ENCODE measurements around the gene VAV2. TPM values are rescaled to one million over a fixed set of nuclear protein-coding genes. Genes with fewer than 3 reads are reported as not detected.
A peak's percentile ranks its signal among the peaks of the same experiment; 100 is the strongest.

Gene VAV2, protein sequence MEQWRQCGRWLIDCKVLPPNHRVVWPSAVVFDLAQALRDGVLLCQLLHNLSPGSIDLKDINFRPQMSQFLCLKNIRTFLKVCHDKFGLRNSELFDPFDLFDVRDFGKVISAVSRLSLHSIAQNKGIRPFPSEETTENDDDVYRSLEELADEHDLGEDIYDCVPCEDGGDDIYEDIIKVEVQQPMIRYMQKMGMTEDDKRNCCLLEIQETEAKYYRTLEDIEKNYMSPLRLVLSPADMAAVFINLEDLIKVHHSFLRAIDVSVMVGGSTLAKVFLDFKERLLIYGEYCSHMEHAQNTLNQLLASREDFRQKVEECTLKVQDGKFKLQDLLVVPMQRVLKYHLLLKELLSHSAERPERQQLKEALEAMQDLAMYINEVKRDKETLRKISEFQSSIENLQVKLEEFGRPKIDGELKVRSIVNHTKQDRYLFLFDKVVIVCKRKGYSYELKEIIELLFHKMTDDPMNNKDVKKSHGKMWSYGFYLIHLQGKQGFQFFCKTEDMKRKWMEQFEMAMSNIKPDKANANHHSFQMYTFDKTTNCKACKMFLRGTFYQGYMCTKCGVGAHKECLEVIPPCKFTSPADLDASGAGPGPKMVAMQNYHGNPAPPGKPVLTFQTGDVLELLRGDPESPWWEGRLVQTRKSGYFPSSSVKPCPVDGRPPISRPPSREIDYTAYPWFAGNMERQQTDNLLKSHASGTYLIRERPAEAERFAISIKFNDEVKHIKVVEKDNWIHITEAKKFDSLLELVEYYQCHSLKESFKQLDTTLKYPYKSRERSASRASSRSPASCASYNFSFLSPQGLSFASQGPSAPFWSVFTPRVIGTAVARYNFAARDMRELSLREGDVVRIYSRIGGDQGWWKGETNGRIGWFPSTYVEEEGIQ
- 9.8 and 12.5 TPM in 2 replicates for total RNA-seq (2014; rRNA removed; shearing (Covaris generic))
- polyA plus RNA-seq (2015; cell fraction: cytosol; rRNA removed), result 14.3 and 15.1 TPM in 2 replicates
- 19.7 and 21.9 TPM in 2 replicates for polyA plus RNA-seq (2015; cell fraction: nucleus; rRNA removed)

DNA sequence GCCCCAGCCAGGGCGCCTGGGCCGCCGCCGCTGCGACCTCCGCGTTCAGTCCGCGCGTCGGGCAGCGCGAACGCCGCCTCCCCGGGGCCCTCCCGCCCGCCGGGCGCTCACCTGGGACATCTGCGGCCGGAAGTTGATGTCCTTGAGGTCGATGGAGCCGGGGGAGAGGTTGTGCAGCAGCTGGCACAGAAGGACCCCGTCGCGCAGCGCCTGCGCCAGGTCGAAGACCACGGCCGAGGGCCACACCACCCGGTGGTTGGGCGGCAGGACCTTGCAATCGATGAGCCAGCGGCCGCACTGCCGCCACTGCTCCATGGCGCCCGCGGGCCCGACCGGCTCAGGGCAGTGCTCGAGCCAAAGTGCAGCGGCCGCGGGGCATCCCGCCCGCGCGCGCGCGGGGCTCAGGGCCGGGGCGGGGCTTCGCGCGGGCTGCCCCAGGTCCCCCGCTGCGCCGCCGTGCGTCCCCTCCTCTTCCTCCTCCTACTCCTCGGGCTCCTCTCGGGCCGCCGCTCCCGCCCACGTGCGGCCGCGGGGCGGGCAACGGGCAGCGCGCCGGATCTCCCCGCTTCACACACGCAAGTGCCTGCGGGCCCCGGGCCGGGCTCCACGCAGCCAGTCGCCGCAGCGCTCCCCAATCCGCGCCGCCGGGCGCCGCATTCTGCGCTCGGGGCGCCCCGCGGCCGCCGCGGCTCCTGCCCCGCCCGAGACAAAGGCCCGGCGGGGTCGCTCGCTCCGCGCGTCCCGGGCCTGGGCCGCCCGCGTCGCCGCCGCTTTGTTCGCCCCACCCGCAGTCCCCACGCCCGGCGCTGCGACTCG lies at the start of gene VAV2:
Gene VAV2 (minus strand): TSS at position 361 of the 816 bp plus-strand sequence. CDS start 46 bp downstream, at position 315.
- peak; percentile 46 for DNase-seq (ENCODE audit: low read depth)

DNA sequence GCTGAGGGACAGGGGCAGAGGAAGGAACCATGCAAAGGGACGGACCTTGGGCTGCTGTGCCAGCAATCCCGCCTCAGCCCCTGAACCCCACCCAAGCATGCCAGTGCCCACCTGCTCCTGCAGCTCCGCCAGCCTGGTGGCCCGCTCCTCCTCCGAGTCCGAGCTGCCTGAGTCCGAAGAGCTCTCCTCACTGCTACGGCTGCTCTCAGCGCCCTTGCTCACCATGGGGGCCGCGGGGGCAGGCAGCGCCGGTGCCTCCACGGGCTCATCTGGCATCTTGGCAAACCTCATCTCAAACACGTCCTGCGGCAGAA lies 49.5 kb upstream of the VAV2 start:
- DNase-seq (ENCODE audit: low read depth), result no peak

DNA sequence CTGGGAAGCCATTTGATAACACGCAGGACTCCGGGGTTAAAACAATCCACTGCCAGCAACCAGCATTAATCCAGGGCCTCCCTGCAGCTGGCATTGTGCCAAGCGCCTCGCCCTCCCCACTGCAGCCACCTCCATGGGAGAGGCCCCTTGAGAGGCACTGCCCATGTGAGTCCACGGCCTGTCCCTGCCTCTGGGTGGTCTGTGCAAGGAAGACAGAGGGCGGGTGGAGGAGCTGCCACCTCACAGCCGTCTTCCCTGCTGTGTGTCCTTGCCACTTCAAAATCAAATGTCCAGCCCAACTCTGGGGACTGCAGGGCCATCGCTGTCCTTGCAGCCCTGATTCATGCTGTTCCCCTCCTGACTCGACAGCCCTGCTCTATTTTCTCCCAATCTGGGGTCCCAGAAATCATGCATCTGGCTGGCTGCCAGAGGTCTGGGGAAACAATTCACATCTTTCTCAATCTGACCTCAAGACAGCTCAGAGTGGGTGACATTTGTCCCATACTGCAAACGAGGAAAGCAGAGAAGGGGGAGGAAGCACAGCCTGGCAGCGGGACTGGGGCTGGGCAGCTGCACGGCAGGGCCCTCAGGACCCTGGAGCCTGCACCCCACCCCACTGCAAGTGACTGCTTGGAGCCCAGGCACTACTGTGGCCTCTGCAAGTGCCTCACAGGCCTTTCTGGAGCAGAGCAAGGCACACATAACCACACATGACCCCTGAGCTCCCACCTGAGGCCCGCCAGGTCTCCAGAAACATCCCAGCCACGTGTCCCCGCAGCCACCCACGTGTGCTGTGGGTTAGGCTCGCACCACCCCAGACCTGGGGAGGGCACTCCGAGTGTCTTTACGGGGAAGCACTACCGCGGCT lies 48.9 kb upstream of the VAV2 start:
- DNase-seq (ENCODE audit: low read depth), result no peak

DNA sequence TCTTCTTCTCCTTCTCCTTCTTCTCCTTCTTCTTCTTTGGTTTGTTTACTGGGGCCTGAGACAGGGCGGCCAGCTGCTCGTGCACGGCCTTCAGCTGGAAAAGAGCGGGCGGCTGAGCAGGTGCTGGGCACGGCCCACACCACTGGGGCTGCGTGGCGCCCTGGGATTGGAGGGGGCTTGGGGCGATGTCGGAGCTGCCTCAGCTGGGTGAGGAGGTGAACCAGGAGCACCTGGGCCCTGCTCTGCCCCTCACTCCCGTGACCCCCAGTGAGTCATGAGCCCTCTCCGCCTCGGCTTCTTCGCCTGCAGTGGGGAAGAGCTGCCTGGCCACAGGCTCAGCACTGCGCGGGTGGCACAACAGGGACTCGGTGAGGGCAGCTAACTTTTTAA lies 48.0 kb upstream of the VAV2 start:
- DNase-seq (ENCODE audit: low read depth), result no peak

DNA sequence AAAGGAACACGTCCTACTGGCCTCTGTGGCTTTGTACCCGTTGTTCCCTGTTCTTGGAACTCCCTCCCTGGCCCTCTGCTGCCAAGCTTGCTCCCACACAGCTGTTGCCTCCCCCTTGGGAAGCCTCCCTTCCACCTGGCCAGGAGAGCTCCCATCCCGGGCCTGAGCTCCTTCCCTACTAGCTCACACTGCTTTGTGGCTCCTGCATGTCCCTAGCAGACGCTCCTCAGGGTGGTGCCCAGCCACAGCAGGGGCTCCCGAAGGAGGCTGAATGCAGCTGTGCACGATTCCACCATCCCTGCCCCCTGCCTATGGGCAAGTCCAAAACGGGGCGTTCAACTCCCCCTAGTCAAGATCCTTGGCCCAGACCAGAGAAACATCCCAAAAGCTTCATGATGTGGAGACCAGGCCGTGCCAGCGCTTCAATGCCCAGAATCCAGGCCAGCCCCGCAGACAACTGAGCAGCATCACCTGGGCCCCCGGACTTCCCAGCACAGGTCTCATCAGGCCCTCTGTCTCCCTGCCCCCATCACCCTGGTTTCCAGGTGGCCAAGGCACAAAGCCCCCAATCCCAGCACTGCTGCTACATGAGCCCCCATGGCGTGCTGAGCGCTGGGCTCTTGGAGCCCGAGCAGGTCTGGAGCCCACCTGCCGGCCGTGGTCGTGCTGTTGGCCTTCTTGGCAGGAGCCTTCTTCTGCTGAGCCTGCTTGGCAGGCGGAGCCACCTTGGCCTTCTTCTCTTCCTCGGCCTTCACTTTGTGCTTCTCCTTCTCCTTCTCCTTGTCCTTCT lies 47.5 kb upstream of the VAV2 start:
- no peak for DNase-seq (ENCODE audit: low read depth)

DNA sequence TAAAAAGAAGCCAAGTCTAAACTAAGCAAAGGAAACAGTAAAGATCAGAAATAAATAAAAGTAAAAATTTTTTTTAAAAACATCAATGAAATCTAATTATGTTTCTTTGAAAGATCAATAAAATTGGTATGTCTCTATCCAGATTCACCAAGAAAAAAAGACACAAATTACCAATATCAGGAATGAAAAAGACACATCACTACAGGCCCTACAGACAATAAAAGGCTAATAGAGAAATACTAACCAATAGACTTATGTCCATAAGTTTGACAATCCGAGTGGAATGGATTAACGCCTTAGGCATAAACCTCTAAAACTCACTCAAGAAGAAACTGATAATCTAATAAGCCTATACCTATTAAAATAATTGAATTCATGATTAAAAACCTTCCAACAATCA lies 45.5 kb upstream of the VAV2 start:
- DNase-seq (ENCODE audit: low read depth), result no peak

DNA sequence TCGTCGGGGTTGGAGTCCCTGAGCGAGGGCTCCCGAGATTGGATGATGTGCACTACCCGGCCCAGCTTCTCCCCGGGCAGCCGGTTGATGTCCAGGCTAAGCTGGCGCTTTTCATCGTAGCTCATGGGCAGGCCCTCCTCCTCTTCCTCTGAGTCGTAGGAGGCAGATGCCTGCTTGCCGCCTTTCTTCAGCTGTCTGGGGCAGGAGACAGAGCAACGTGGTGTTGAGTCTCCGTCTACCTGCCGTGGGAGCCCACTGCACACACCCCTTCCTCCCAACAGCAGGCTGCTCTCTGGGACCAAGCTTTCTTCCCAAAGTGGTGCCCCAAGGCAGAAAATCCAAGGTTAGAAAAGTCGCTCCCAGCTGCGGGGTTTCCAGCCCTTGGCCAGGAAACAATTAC lies 44.0 kb upstream of the VAV2 start:
- no peak for DNase-seq (ENCODE audit: low read depth)

DNA sequence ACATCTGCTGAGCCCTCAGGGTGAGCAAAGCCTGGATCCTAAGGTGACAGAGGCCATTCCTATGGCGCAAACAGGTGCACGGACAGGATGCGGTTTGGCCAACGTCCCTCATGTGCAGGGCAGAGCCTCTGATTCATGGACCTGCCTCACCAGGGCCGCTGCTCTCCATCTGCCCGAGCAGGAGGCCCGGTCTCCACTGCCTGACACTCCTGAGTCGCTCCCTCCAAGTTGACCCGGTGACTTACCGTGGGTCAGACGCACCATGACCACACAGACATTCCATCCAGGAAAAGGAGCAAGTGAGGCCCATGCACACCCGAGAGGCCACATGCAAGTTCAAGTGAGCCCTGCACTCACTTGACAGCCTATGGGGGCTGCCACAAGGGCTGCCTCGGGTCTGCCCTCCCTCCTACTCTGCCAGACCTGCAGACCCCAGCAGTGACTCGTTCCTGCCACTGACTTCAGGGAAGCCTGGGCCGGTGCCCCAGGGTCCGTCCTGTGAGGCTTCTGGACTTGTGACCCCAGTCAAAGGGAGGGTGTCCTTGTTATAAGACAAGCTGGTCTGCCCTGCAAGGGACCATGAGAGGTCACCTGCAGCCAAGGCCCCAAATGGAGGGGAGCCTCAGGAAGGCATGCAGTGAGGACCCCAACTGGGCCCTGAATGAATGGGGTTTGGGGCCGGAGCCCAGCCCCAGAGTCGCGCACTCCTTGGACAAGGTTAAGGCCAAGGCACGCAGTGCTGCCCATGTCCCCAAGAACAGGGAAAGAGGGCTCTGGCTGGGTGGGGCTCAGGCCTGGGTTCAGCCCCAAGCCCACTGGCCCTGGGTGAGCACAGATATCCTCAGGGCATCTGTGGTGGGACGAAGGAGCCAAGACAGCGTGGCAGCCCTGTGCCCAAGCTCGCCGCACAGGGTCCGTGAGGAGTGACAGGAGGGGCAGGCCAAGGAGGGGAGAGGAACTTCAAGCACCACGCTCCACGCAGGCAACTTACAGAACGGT lies 43.2 kb upstream of the VAV2 start:
- DNase-seq (ENCODE audit: low read depth), result no peak

DNA sequence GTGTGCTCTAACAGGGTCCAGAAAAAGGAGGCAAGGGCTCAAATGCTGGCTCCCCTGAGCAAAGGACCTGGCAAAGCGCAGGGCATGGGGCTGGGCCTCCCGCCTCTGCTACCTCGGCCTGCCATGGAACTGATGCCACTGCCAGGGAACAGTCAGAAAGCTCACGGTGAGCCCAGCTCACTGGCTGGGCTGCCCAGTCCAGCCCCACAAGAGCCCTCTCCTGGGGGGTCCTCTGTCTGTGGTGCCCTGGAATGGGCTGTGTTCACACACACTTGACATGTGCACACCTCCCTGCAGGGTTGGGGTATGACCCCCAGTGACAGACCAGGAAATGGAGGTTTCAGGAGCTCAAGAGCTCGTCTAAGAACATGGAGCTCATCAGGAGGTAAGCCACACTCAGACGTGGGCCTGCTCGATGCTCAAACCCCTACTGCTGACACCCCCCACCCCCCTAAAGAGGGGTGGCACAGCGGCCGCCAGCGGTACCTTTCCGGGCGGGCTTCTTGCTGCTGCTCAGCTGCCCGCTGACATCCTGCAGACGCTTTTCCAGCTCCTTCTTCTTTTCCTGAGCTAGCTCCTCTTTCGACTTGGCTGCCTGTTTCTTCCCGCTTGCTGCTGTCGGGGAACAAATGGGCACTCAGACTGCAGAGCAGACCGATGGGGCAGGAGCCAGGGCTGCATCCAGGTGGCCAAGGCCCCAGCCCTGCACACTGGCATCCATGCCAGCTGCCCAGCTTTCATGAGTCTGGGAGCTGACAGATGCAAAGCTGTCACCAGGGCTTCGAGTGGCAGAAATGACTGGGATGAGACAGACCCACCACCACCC lies 42.3 kb upstream of the VAV2 start:
- DNase-seq (ENCODE audit: low read depth), result no peak

DNA sequence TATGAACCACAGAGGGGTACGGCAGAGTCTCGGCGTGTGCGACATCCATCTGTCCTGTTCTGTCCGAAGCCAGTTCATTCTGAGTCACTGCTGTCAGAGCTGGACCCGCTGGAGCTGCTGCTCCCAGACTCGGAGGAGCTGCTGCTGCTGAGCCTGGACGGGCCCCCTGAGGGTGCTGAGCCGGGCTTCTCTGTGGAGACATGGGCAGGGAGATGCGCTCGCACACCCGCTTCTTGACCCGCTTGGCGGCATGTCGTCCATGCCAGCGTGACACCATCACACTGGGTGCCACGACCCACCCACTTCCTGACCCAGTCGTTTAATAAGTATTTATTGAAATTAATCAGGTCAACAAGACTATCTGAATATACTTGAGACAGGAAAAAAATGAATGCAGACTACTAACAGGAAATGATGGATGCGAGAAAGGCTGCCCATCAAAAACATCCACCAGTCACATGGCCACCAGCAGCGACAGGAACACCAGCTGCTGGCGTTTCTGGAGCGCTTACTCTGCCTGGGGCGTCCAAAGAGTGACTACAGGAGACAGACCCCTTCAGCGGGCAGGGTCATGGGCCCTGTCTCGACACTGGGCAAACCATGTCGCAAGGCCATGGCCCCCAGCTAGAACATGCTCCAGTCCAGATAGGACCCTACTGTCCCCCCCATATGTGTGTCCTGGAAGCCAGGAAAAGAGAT lies 41.5 kb upstream of the VAV2 start:
- no peak for DNase-seq (ENCODE audit: low read depth)

DNA sequence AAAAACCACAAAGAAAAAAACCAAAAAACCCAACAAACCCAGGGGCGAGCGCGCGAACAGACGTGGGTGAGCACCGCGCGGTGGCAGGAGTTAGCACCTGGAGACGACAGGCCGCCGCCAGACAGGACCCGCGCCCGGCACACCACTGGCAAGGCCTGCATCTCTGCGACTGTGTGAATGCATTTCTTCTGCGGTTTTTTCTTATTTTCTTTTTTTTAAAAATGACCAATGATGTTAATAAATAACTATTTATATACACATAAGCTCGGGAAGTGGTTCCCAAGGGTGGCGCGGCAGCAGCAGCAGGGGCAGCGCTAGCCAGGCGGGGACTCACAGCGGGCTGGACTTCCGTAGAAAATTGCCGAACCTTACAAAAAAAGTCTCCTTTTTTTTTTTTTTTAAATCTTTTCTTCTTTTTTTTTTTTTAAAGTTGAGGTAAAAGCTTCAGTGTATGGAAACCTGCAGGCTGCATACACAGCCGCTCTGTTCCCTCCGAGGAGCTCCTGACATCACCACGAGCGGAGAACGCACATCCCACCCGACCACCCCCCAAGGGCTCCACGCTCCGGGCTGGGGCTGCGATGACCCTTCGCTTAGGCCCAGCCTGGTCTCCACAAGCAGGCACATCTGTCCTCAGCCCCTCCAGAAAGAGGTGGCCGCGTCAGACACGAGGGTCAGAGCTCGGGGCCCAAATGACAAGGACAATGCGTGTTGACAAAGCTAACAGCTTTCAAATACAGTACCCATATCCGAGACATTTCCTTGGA lies 40.5 kb upstream of the VAV2 start:
- DNase-seq (ENCODE audit: low read depth), result no peak

DNA sequence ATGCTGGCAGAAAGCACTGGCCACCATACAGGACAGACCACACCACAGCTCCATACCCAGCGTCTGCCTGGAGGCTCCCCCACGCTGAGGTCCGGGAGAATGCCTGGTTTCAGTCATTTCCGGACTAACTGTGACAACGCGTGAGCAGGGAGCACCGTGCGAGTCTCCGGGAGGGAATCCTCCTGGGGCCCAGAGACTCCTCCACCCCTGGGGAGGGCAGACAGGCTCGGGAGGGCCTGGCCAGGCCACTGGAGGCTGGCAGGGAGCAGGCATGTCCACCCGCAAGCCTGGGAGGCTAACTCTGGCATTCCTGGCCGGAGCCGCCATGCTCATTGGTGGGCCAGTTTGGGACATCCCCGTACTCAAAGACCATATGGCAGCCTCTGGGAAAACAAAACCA lies 39.7 kb upstream of the VAV2 start:
- DNase-seq (ENCODE audit: low read depth), result no peak

DNA sequence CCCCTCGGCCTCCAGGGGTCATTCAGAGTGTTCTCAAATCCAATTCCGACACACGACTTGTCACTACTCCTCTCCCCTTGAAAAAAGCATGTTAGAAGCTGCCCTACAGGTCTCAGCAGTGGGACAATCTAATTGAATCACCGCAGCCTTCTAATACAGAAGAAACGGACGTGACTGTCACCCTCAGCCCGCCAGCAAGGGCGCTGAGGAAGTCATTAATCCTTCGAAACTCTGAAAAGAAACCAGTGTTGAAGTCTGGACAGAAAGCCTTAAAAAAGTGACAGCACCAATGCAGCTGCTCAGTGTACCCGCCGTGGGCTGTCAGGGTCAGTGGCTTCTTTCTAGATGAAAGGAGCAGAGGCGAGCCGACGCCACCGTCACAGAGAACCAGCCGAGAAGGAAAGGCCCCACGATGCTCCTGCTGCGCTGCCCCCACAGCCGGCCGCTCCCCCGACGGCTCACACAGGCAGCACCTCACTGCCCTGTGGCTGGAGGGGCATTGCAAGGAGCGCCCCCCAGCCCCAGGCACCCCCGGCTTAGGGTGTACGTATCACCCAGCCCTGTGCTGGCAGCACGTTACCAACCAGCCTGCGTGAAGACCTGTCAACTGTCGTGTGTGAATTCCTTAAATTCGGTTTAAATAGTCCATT lies 38.8 kb upstream of the VAV2 start:
- no peak for DNase-seq (ENCODE audit: low read depth)

DNA sequence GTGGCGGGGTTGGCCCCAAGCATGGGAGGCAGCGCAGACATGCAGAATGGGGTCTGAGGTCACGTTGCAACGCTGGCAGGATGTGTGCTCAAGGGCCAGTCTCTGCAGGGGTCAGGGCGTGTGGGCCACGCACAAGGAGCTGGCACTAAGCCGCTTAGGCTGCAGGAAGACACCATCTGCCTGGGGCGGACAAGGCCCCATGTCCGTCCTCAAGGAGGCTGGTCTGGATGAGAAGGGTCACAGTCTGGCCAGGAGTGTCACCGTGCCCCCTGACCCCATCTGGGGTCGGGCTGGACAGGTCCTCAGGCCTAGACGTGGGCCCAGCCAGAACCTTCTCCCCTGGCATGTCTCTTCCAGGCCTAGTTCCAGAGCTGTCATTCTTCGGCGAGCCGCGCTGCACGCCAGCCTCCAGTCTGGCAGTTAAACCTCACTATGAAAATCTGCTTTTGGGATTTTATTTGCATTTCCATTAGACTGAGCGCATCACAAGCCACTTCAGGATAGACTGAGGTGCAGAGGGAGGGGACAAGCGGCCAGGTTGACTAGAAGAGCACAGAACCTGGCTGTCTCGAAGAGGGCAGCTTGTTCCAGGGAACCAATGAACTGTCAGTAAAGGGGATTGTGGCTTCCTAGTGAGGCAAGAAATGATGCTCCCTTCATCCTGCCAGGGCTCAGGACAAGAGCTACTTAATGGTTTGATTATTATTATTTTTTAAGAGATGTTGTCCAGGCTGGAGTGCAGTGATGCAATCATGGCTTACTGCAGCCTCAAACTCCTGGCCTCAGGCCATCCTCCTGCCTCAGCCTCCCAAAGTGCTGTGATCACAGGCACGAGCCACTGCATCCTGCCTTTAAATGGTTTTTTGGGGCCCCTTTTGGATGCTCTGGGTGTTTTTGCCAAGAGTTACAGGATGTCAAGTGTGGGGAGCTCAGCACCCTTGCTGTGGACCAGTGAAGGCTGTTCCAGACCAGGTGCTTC lies 37.4 kb upstream of the VAV2 start:
- DNase-seq (ENCODE audit: low read depth), result no peak

Data from HT1080 (cell line).